ENCODE data around the gene SDR39U1. TPM values are rescaled to one million over a fixed set of nuclear protein-coding genes. Genes with fewer than 3 reads are reported as not detected.

Gene SDR39U1
- total RNA-seq, 1 donor from 2014 or later: 20.5 TPM

DNA sequence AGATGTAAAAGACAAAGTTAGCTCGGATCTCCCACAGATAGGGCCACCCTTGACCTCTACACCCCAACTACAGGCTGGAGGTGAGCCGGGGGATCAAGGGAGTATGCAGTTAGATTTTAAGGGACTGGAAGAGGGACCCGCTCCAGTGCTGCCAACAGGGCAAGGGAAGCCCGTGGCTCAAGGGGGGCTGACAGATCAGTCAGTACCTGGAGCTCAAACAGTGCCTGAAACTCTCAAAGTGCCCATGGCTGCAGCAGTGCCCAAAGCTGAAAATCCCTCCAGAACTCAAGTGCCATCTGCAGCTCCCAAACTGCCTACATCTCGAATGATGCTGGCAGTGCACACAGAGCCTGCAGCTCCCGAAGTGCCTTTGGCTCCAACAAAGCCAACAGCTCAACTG lies 33.4 kb downstream of the SDR39U1 start:
- DNase-seq: no peak

DNA sequence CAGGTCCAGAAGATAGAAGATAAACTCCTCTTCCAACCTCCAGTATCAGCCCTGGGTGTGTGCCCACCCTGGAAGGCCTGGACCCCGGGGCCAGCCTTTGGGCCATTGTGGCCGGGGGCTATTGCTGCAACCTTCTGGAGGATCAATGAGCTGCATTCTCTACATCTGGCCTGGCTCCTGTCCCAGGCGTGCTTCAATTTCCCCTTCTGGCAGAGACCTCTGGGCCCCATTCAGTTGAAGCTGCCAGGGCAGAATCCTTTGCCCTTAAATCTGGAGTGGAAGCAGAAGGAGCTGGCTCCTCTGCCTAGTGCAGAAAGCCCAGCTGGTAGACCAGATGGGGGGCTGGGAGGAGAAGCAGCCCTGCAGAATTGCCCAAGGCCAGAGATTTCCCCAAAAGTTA lies 33.8 kb downstream of the SDR39U1 start:
- DNase-seq: peak; percentile 81

DNA sequence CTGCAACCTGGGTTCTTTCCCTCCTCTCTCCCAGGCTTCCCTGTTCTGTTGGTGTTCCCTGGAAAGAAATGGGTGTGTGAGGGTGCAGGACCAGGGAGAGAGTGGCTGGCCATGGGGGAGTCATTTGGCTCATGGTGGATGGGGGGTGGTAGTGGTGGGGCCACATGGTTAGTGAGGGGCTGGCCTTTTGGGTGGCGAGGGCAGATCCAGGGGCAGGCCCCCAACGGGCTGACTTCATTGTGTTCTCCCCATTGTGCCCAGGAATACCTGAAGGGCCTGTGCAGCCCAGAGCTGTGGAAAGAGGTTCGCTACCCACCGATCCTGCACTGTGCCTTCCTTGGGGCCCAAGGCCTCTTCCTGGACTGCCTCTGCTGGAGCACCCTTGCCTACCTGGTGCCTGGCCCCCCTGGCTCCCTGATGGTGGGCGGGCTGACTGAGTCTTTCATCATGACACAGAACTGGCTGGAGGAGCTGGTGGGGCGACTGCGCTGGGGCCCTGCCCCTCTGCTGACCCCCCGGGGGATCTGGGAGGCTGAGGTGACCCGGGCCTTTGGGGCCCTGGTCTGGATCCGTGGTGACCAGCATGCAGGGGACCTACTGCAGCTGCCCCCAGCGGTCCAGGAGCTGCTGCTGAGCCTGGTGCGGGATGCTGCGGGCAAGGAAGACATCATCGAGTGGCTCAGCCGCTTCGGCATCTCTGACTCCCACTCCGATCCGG lies 34.8 kb downstream of the SDR39U1 start:
- DNase-seq: no peak

DNA sequence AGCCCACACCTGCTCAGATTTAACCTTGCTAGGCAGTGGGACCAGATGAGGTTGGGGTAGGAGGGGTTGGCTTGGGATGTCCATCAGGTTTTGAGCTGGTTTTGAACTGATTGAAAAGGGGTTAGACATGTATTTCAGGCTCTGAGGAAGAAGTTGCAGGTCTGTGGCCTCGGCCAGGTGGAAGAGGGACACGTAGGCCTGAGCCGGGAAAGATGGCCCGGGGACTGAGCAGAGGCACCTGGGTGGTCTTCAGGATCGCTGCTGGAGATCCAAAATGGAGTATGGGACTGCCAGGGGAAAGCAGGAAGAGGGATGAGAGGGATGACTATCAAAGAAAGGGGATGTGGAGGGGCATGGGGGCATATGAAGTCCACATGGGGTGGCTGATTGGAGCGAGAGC lies 36.2 kb downstream of the SDR39U1 start:
- DNase-seq: no peak

DNA sequence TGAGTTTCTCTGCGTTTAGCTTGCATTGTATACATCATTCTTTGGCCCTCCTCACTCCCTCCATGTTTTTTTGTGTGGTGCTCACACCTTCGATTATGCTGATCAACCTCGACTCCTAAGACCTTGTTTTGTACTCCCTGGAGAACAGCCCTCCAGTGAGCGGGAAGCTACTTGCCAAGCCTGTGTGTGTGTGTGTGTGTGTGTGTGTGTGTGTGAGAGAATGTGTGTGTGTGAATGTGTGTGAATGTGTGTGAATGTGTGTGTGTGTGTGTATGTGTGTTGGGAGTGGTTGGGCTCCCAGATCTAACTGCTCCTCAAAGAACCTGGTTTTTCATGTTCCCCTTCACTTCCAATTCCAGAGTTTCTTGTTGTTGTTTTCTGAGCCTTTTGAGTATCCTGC lies 37.8 kb downstream of the SDR39U1 start:
- DNase-seq: no peak

DNA sequence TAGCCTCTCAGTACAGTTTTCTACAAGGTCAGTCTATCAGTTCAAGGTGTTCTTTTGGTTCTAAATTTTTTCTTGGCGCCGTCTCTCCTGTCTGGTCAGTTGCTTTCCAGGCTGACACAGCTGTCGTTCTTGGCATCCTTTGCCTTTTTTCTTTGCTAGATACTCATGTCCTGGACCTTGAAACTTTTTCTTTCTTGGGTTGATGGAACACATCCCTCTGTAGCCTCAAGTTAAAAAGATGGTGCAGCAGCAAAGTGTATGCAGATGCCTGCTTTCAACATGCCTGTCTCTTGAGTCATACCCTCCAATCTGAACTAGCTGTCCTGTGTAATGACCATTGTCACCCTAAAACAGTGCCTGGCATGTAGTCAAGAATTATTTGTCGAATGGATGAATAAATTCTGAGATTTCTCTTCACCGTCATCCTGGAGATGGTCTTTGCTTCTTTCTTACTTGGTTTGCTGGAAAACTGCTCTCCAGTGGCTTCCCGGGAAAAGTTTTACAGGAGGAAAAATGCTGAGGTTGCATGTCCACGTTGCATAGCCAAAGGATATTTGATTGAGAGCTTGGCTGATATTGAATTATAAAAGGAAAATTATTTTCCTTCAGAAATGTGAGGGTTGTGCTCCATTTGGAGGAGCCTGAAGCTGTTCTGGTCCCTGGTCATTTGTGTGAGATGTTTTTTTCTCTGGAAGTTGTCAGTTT lies 39.1 kb downstream of the SDR39U1 start:
- peak; percentile 74 for DNase-seq

DNA sequence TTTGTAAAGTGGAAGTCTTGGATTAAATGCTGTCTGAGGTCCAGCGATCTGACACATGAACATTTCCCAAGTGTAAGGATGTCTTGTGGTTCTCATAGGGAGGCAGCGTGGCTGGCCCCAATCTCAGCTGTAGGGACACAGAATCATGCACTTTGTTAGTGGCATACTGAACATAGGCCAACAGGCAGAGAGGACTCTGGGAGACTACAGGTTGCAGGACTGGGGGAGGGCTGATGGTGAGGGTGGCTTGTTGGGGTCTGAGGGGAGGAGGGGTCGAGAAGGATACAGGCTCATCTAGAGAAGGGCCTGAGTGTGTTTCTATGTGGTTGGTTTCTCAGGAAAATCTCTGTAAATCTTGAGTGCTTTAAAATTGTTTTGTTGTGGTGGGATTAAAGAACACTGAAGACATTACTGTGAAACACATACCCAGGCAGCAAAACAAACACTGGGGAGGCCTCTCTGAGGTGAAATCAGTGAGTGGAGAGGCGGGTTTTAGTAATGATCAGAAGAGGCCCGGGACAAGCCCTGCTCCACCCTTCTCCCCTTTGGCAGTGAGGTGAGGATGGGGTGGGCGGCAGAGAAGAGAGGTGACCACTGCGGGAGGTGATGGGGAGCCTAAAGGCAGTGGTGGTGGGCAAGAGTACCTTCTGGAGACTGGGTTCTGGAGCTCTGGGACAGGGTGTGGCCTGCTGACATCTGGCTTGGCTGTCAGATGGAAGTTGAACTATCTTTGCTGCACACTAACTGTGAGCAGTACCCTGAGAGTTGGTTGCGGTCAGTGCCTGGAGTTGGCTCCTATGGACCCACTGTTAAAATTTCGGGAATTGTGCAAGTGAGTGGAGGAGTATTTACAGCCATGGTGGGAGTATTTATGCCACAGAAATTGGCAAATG lies 40.5 kb downstream of the SDR39U1 start:
- DNase-seq: no peak

DNA sequence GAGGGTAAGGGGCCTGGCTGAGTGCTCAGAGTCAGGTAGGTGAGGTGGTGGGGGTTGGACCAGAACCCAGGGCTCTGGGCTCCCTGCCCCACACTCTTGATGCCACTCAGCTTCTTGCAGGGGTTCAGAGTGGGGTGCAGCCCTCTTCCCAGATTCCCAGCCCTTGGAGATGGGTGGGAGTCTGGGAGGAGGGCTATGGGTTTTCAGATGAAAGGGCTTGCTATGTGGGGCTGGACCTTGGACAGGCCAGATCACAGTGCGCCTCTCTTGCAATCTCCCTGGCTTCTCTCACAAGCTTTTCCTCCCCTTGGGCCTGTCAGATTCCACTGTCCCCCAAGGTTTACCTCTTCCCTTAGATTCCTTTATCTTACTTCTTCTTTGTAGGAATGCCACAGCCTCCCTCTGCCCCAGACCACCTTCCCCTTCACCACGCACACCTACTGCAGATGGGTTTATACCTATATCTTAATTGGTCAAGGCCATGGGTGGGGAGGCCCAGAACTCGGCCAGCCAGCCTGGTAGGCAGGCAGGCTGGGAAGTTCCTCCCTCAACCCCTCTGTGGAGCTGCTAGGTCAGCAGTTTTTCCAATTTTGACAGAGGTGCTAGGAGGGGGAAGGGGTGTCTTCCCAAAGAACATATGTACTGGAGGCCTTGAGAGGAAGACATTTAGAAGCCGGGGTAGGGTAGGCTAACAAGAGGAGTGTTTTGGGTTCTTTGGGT lies 42.4 kb downstream of the SDR39U1 start:
- no peak for DNase-seq

DNA sequence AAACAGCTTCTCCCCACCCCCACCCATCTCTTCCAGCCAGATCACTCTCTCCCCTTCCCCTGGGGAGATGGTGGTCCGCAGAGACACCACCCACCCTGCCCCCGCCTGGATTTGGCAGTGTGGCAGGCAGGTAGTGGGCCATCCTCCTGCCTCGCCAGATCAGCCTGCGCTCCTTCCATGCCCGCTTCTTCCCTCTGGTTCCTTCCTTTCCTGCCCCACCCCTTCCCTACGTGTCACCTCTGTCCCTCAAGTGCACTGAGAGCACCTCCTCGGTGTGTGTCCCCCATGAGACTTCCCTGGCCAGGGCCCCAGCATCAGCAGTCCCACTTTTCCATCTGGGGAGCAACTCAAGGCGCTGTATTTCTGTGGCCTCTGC lies 43.1 kb downstream of the SDR39U1 start:
- DNase-seq: no peak

DNA sequence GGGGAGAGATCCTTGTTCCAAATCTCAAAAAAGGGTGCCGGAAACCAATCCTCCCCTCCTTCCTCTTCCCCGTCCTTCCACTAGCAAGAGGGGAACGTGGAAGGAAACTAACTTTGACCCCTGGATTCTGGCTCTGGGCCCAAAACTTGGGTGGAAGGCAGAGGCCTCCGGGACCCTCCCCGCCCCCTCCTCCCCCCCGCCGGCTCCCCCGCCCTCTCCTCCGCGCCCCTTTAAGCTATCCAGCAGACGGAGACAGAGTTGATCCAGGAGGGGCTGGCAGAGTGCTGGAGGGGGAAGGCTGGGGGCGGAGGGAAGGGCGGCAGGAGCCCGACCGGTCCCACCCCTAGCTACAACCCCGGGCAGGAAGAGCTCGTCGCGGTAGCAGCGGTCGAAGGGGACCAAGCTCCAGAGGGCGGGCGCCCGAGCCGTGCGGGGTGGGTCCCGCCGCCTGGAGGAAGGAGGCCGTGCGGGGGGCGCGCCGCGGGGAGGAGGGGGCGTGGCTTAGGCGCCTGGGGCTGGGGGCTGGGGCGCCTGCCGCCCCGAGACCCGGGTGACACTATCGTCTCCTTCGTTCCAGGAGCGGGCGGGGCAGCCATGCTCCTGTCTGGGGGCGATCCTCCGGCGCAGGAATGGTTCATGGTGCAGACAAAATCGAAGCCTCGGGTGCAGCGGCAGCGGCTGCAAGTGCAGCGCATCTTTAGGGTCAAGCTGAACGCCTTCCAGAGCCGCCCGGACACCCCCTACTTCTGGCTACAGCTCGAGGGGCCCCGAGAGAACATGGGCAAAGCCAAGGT lies 43.7 kb downstream of the SDR39U1 start, which contains the start of gene NYNRIN:
Gene NYNRIN, plus strand, starts transcription at position 351 of the 794 bp plus-strand sequence. Its CDS starts 244 bp downstream, at position 595.
- peak; percentile 87 for DNase-seq

DNA sequence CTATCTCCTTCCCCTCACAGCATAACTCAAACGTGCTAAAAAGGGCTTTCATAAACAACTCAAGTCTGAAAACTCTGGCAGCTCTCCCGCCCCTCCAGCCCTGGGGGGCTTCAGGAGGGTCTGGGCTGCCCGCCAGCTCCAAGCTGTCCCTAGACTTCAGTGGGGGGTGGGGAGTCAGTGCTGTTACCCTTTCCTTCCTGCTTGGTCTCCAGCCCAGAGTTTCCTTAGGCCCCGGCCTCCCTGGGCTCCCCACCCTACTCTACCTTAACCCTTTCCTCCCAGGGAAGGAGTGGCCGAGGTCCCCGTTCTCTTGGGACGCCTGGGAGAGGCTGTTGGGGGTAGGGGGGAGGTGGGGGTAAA lies 44.3 kb downstream of the SDR39U1 start:
- DNase-seq: peak; percentile 89

DNA sequence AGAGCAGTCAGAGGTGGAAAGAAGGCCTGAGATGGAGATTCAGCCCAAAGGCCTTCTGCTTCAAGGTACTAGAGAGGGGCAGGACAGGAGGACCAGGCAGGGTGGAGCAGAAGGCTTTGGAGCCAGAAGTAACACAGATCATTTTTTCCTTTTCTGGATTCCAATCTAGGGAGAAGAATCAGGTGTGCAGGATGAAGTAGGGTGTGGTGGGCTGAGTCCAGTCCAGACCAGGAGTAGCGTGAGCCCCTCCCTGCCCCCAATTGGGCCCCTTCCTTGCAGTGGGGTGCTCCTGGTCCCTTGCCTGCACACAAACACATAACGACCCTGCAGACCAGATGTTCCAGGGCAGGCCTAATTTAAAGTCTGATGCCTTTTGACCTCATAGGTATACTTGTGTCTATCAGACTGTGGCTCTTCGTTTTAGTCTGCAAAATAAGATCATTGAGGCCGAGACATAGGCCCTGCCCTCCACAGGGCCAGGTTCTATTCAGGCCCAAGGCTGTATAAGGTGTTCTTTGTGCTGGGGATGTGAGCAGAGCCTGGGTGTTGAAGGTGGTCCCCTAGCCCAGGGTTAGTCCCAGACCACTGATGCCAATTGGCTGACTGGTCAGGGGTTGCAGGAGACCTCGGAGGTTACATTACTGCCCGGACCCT lies 44.8 kb downstream of the SDR39U1 start:
- DNase-seq: no peak

DNA sequence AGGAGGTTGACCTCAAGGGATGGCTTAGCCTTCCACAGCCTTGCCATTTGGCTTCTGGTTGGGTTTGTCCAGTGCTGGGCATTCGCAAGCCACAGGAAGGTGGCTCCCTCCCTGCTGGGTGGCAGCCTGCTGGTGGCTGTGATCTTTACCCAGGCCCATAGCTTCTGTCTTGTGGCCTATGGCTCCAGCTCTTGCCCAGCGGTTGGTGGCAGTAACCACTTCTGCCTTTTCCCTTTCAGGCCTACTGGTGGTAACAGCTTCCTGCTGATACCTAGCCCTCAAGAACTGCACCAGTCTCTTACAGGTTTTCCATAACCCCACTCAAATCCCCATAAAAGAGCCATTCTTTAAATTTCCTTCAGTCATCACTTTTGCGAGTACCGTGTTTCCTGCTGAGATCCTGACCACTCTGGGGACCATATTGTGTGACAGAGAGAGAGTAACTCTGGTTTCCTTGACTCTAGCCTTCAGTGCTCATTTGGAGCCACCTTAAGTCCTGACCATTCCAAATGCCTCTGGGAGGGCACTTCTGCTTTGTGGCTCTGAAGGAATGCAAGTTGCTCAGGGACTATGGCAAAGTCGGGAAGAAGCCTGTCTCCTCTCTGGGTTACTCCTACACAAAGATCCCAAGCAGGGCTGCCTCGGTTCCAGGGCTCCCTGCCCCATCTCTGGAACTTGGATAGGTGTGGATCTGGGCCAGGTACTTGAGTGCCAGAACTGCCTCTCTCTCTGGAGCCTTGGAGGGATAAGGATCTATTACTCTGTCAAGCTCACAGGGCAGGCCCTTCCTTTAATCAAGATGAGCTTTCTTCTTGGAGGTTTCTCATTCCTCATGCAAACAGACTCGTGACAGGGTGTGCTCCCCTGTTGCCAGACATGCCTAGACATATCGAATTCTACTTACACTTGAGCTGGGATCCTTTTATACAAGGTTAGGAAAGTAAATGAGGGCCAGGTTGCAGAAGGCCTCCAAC lies 46.7 kb downstream of the SDR39U1 start:
- DNase-seq: peak; percentile 57

DNA sequence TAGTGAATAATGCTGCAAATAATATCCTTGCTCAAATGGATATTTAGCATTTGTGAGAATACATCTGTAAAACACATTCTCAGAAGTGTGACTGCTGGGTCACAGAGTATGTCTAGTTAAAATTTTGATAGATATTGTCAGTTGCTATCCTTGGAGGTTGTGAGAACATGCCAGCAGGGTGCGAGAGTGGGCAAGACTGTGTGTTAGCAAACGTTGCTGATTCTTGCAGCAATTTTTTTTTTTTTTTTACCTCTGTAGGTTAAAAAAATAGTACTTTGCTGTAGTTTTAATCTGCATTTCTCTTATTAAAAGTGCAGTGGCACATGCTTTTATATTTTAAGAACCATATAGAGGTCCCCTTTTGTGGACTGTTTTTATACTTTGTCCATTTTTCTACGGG lies 48.3 kb downstream of the SDR39U1 start:
- DNase-seq: no peak

DNA sequence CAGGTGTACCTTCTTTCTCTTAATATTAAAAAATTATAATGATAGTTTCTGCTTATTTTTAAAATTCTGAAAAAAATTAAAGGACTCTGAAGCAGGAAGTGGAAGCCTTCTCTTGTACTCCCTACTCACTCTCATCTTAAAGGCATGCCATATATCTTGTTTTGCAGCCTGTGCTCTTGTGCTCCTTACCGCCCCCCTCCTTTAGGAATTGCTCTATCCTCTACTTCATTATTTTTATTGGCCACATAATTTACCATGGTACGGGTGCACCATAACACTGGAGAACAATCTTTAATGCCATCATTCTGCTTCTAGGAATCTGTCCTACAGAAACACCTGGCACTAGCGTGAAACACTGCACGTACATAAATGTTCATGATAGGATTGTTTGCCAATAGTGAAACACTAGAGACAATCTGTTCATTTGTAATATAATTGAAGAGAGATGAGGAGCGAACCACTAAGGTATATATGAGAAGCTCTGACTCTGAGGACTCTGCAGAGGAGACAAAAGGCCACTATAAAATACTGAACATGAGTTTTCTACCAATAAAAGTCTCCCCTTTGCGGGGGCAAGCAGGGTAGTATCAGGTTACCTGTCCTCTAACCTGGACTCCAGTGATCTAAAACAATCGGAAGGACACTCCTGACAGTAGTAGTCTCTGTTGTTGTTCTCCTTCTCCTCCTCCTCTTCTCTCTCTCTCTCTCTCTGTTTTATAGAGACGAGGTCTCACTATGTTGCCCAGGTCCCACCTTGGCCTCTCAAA lies 50.1 kb downstream of the SDR39U1 start:
- no peak for DNase-seq

DNA sequence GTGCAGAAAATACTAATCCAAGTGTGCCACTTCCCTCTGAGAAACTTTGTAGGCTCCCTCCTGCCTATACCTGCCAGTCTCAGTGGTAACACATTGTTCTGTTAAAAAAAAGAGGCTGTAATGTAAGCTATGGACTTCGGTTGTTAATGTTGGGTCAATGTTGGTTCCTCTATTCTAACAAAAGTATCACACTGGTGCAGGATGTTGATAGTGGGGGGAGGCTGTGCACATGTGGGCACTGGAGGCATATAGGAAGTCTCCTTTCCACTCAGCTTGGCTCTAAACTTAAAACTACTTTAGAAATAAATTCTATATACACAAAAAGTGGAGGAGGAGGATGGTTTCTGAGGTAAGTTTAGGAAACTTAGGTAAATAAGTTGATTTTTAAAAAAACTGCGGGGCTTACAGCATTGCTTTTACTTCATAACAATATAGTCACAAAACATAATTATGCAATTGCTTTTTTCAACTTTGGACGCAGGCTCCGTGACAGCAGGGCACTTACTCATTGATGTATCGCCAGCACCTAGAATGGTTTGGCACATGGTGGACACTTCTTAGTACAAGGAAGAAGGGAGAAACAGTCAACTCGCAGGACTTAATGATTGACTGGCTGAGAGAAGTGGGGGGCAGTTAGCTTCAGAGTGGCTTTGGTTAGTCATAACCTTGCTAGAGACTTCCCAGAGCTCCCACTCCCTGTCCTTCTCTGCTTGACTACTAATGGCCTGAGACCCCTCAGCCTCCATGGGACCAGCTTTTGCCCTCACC lies 51.7 kb downstream of the SDR39U1 start:
- DNase-seq: no peak

All from tongue (tissue), 2 donors.